ENCODE data around the gene PLA2G4B. TPM values are rescaled to one million over a fixed set of nuclear protein-coding genes. Genes with fewer than 3 reads are reported as not detected.

The PLA2G4B gene
- total RNA-seq, 1 donor from 2014 or later: 2.5 TPM

GRCh38 chr15:41849861-41850260 is 11.2 kb downstream of the PLA2G4B start:
- DNase-seq: no peak

GRCh38 chr15:41850482-41851166 is 12.0 kb downstream of the PLA2G4B start:
- no peak for DNase-seq

GRCh38 chr15:41851167-41851523 is 12.5 kb downstream of the PLA2G4B start:
- no peak for DNase-seq

GRCh38 chr15:41851755-41852370 is 13.2 kb downstream of the PLA2G4B start:
- no peak for DNase-seq

- DNase-seq: no peak
Observed at GRCh38 chr15:41852736-41853590, 14.3 kb downstream of the PLA2G4B start.

- DNase-seq: no peak
Observed at GRCh38 chr15:41853831-41854230, 15.2 kb downstream of the PLA2G4B start.

GRCh38 chr15:41854443-41854842 is 15.8 kb downstream of the PLA2G4B start:
- DNase-seq: no peak

- no peak for DNase-seq
Observed at GRCh38 chr15:41855261-41855961, 16.8 kb downstream of the PLA2G4B start.

GRCh38 chr15:41856262-41856661 is 17.6 kb downstream of the PLA2G4B start:
- no peak for DNase-seq

GRCh38 chr15:41856716-41857115 is 18.1 kb downstream of the PLA2G4B start:
- no peak for DNase-seq

- DNase-seq: no peak
Observed at GRCh38 chr15:41857316-41857715, 18.7 kb downstream of the PLA2G4B start.

GRCh38 chr15:41858756-41859155 is 20.1 kb downstream of the PLA2G4B start:
- no peak for DNase-seq

GRCh38 chr15:41860049-41860828 is 21.6 kb downstream of the PLA2G4B start:
- no peak for DNase-seq

- no peak for DNase-seq
Observed at GRCh38 chr15:41861736-41862356, 23.2 kb downstream of the PLA2G4B start.

GRCh38 chr15:41862515-41863116 is 24.0 kb downstream of the PLA2G4B start:
- no peak for DNase-seq

GRCh38 chr15:41865490-41866055 is 26.9 kb downstream of the PLA2G4B start:
- DNase-seq: no peak

- no peak for DNase-seq
Observed at GRCh38 chr15:41866263-41866703, 27.6 kb downstream of the PLA2G4B start.

- no peak for DNase-seq
Observed at GRCh38 chr15:41866872-41867579, 28.4 kb downstream of the PLA2G4B start.

- no peak for DNase-seq
Observed at GRCh38 chr15:41868321-41868720, 29.7 kb downstream of the PLA2G4B start.
